IMR-90 (cell line): ENCODE measurements around the gene CWC27. TPM values are rescaled to one million over a fixed set of nuclear protein-coding genes. Genes with fewer than 3 reads are reported as not detected.

Experiments used
- ATAC-seq: fragments of 200-7000 bp; cut with Tn5 transposase; 2 replicates; pipeline ENCODE4 v1.9.1; 2020; ENCODE audit warnings: low read depth, mild to moderate bottlenecking, moderate library complexity
- BruUV-seq: library from RNA; stranded (reverse); fragments of 400-500 nt; replicated peaks from 2 replicates; lab custom pipeline; 2021; lab: Mats Ljungman, UMichigan
- CTCF ChIA-PET: fragments of 300-600 bp; formaldehyde crosslinking; extraction: SDS; loops from one replicate; lab custom pipeline; 2021; ENCODE audit warnings: antibody characterized with exemption; lab: Yijun Ruan, JAX
- POLR2A ChIA-PET: fragments of 300-600 bp; sonication (Branson Sonifier 250); formaldehyde crosslinking; loops from one replicate; lab custom pipeline; 2022; ENCODE audit warnings: antibody characterized with exemption; ENCODE audit not compliant: unreplicated experiment; lab: Charles Lee
- DNase-seq: peaks from one replicate; pipeline ENCODE4 v3.0.0; 2013
- H2AFZ ChIP-seq: replicated peaks from 2 replicates; pipeline ENCODE3; 2013; ENCODE audit warnings: low read length, mild to moderate bottlenecking; ENCODE audit not compliant: poor library complexity
- H2AK5ac ChIP-seq: 2 replicates; pipeline ENCODE4 v1.6.1; 2013; ENCODE audit warnings: low read depth, low read length, inconsistent platforms
- H2AK9ac ChIP-seq: replicated peaks from 2 replicates; pipeline ENCODE3; 2013; ENCODE audit warnings: mild to moderate bottlenecking, low read depth, low read length, moderate library complexity; ENCODE audit not compliant: poor library complexity
- H2BK120ac ChIP-seq: 2 replicates; pipeline ENCODE4 v1.6.1; 2013; ENCODE audit warnings: low read depth, low read length, inconsistent platforms
- H2BK15ac ChIP-seq: 3 replicates; pipeline ENCODE4 v1.6.1; 2013; ENCODE audit warnings: low read depth, low read length, inconsistent platforms
- H2BK20ac ChIP-seq: 2 replicates; pipeline ENCODE4 v1.6.1; 2013; ENCODE audit warnings: low read depth, mild to moderate bottlenecking, inconsistent platforms, low read length, moderate library complexity
- H2BK5ac ChIP-seq: 2 replicates; pipeline ENCODE4 v1.6.1; 2013; ENCODE audit warnings: mild to moderate bottlenecking, low read depth, low read length, inconsistent platforms; ENCODE audit not compliant: poor library complexity, severe bottlenecking
- H3K14ac ChIP-seq: replicated peaks from 2 replicates; pipeline ENCODE4 v1.6.1; 2013; ENCODE audit warnings: low read depth, low read length, inconsistent platforms
- H3K18ac ChIP-seq: 2 replicates; pipeline ENCODE4 v1.6.1; 2013; ENCODE audit warnings: low read depth, low read length, control low read depth
- H3K23ac ChIP-seq: 2 replicates; pipeline ENCODE4 v1.6.1; 2013; ENCODE audit warnings: low read depth, low read length, inconsistent platforms
- H3K27ac ChIP-seq: 2 replicates; pipeline ENCODE4 v1.5.1; 2013; ENCODE audit warnings: mild to moderate bottlenecking, control low read depth, low read length; ENCODE audit not compliant: insufficient read depth
- H3K27me3 ChIP-seq: 2 replicates; pipeline ENCODE4 v1.6.1; 2013; ENCODE audit warnings: low read length; ENCODE audit not compliant: control insufficient read depth, insufficient read depth
- H3K36me3 ChIP-seq: 2 replicates; pipeline ENCODE4 v1.6.1; 2013; ENCODE audit warnings: low read length, mixed read lengths; ENCODE audit not compliant: control insufficient read depth, insufficient read depth
- H3K4ac ChIP-seq: 2 replicates; pipeline ENCODE4 v1.6.1; 2013; ENCODE audit warnings: low read depth, low read length, inconsistent platforms
- H3K4me1 ChIP-seq: 2 replicates; pipeline ENCODE4 v1.6.1; 2013; ENCODE audit warnings: low read length, mixed read lengths; ENCODE audit not compliant: control insufficient read depth, insufficient read depth
- H3K4me2 ChIP-seq: 2 replicates; pipeline ENCODE4 v1.6.1; 2013; ENCODE audit warnings: low read depth, mild to moderate bottlenecking, control low read depth, low read length, moderate library complexity
- H3K4me3 ChIP-seq: 2 replicates; pipeline ENCODE4 v1.5.1; 2013; ENCODE audit warnings: low read depth, mild to moderate bottlenecking, control low read depth, low read length, moderate library complexity; ENCODE audit not compliant: insufficient read depth
- H3K56ac ChIP-seq: 2 replicates; pipeline ENCODE4 v1.6.1; 2013; ENCODE audit warnings: low read length, inconsistent platforms; ENCODE audit not compliant: insufficient read depth; ENCODE audit errors: extremely low read depth
- H3K79me1 ChIP-seq, 2 experiments: 2 replicates each; pipeline ENCODE4 v1.6.1; 2013; ENCODE audit warnings: low read length in 2 of 2, inconsistent platforms in 1 of 2, low read depth in 1 of 2
- H3K9ac ChIP-seq: 2 replicates; pipeline ENCODE4 v1.6.1; 2013; ENCODE audit warnings: low read depth, low read length, control low read depth
- H3K9me1 ChIP-seq: 2 replicates; pipeline ENCODE4 v1.6.1; 2013; ENCODE audit warnings: low read length, inconsistent platforms; ENCODE audit not compliant: insufficient read depth
- H3K9me3 ChIP-seq: 2 replicates; pipeline ENCODE4 v1.6.1; 2013; ENCODE audit warnings: low read length; ENCODE audit not compliant: control insufficient read depth, insufficient read depth
- H4K20me1 ChIP-seq: 2 replicates; pipeline ENCODE4 v1.6.1; 2013; ENCODE audit warnings: low read length, inconsistent platforms; ENCODE audit not compliant: insufficient read depth
- H4K5ac ChIP-seq: 2 replicates; pipeline ENCODE4 v1.6.1; 2013; ENCODE audit warnings: mild to moderate bottlenecking, low read depth, low read length, control low read depth
- H4K8ac ChIP-seq, 2 experiments: 2 replicates each; pipeline ENCODE4 v1.6.1; 2013; ENCODE audit warnings: low read depth in 2 of 2, low read length in 2 of 2, control low read depth in 1 of 2, inconsistent platforms in 1 of 2
- H4K91ac ChIP-seq: 2 replicates; pipeline ENCODE4 v1.6.1; 2013; ENCODE audit warnings: low read depth, low read length, inconsistent platforms; ENCODE audit not compliant: insufficient read depth
- BHLHE40 ChIP-seq: fragments of 150-350 bp; IDR thresholded peaks from 2 replicates; pipeline ENCODE4 v1.6.1; 2016; ENCODE audit warnings: mild to moderate bottlenecking, low read depth, low read length
- CEBPB ChIP-seq: IDR thresholded peaks from 2 replicates; pipeline ENCODE4 v1.6.1; 2012; ENCODE audit warnings: low read depth, low read length, improper control_type of control experiment
- CHD1 ChIP-seq: IDR thresholded peaks from 2 replicates; pipeline ENCODE4 v1.6.1; 2012; ENCODE audit warnings: low read depth, low read length, improper control_type of control experiment
- FOS ChIP-seq: fragments of 150-350 bp; IDR thresholded peaks from 2 replicates; pipeline ENCODE4 v1.6.1; 2016; ENCODE audit warnings: low read depth, low read length
- MAFK ChIP-seq: IDR thresholded peaks from 2 replicates; pipeline ENCODE4 v1.6.1; 2012; ENCODE audit warnings: low read depth, low read length, improper control_type of control experiment
- MAZ ChIP-seq: IDR thresholded peaks from 2 replicates; pipeline ENCODE4 v1.6.1; 2012; ENCODE audit warnings: low read depth, mild to moderate bottlenecking, low read length, improper control_type of control experiment, moderate library complexity, borderline replicate concordance
- NFE2L2 ChIP-seq: fragments of 150-350 bp; IDR thresholded peaks from 2 replicates; pipeline ENCODE4 v1.6.1; 2016; ENCODE audit warnings: low read depth, mild to moderate bottlenecking, low read length
- POLR2A ChIP-seq: IDR thresholded peaks from 2 replicates; pipeline ENCODE4 v1.6.1; 2012; ENCODE audit warnings: mild to moderate bottlenecking, low read depth, low read length
- RAD21 ChIP-seq: IDR thresholded peaks from 2 replicates; pipeline ENCODE4 v1.6.1; 2012; ENCODE audit warnings: low read length, improper control_type of control experiment
- RCOR1 ChIP-seq: IDR thresholded peaks from 2 replicates; pipeline ENCODE4 v1.6.1; 2012; ENCODE audit warnings: mild to moderate bottlenecking, low read length, improper control_type of control experiment; ENCODE audit not compliant: insufficient replicate concordance
- RFX5 ChIP-seq: IDR thresholded peaks from 2 replicates; pipeline ENCODE4 v1.8.0; 2012; ENCODE audit warnings: low read depth, mild to moderate bottlenecking, low read length, moderate library complexity
- SMC3 ChIP-seq: fragments of 150-350 bp; IDR thresholded peaks from 2 replicates; pipeline ENCODE4 v1.6.1; 2016; ENCODE audit warnings: low read depth, mild to moderate bottlenecking, antibody characterized with exemption, low read length, moderate library complexity
- WGBS, 2 experiments: methylation state at CpG; one replicate each; pipeline versions ENCODE4 v1.1.5 to v1.1.7; 2013; ENCODE audit warnings: missing lambda C conversion rate in 2 of 2; ENCODE audit not compliant: insufficient read length in 1 of 2; ENCODE audit errors: extremely low coverage in 2 of 2; 5-methylcytosine and 5-hydroxymethylcytosine counted together
- dilution Hi-C: fragments of 300-500 bp; cut with HindIII; formaldehyde crosslinking; loops from one replicate; pipeline ENCODE4 v1.14.3; 2018; ENCODE audit warnings: low sequenced_read_pairs; ENCODE audit not compliant: unreplicated experiment
- in situ Hi-C: fragments of 300-500 bp; cut with MboI; formaldehyde crosslinking; loops from 3 replicates; pipeline ENCODE4 v1.14.3; 2019; ENCODE audit warnings: low sequenced_read_pairs, inconsistent platforms, mixed read lengths
- intact Hi-C: fragments of 100-400 bp; cut with micrococcal nuclease; formaldehyde crosslinking; loops from 2 replicates; pipeline ENCODE4 v1.10.0; 2022
- polyA plus RNA-seq, 3 experiments: library from polyadenylated mRNA; depleted of rRNA; stranded (reverse); fragments of >200 nt; gene quantifications; 2 replicates each; pipeline ENCODE4 v1.2.3, GENCODE V29; 2012; ENCODE audit warnings: low replicate concordance in 1 of 3
- total RNA-seq: library from RNA; depleted of rRNA; stranded (reverse); fragments of >200 nt; gene quantifications from 2 replicates; pipeline ENCODE4 v1.2.3, GENCODE V29; 2012
- TF ChIP-seq, protein P1 (sequence below): fragments of 150-350 bp; IDR thresholded peaks from 2 replicates; pipeline ENCODE4 v1.6.1; 2017; ENCODE audit warnings: mild to moderate bottlenecking, antibody characterized with exemption, low read length, low read depth
- TF ChIP-seq, protein P2 (sequence below): conservative IDR thresholded peaks from 2 replicates; pipeline ENCODE4 v1.5.1; 2012; ENCODE audit warnings: mild to moderate bottlenecking, low read depth, low read length, improper control_type of control experiment

The CWC27 gene
- total and polyA plus RNA-seq, 2 of the 4 experiments (the other 2 are of a cell fraction), result 13.3 to 17.1 TPM

DNA sequence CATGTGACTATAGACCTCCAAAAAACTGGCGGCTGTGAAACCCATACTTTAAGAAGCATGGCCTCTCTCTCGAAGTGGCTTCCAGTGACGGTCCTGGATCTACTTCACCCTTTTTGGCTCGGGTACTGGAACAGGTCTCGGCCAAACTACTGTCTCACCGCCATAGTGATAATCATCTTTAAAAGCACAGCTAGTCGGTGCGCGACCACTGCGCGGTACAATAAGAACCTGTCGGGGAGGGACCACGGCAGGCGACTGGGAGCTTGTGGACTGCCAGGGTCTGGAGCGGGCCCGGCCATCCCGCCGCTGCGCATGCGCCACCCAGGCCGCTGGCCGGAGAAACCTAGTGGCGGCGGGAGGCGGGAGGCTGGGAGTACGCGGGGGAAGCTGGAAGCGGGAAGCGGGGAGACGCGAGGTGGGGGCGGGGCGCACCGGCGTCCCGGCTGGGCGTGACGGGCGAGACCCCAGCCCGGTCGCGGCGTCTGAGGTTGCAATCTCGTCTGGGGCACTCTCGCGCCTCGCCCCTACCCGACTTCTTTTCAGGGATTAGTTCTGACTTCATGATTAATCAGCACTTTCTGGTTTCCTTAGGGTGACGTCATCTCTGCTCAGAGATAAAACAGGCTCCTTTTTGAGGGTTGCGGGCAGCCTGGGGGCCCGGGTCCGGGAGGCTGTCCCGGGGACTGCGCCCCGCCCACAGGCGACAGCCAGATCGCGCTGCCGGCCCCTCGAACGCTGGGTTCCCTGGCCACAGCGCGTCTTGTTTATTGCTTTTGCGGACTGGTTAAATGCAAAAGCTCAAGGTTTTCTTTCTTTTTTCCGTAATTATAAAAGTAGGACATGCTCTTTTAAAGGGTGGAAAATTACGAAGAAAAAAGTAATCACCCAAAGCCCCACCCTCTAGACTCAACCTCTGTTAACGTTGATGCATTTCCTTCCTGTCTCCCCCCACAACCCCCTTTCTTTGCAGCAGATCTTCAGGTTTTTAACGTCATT, 266.8 kb downstream of the CWC27 start:
- in situ Hi-C loops, result no loop called here
- CTCF ChIA-PET, result no interaction called here
- WGBS, 2 experiments, result 11% methylated on average over 14 of the region's 68 CpGs; no CpG with 5 or more reads in 1 of the 2 experiments
- H3K27ac ChIP-seq, result peak overlapping the region; percentile 96
- no peaks in the 10 kb centered on the region for H4K20me1 ChIP-seq
- H2BK120ac ChIP-seq, result peak overlapping the region; percentile 92
- POLR2A ChIA-PET, result no interaction called here
- dilution Hi-C loops, result no loop called here
- intact Hi-C loops, result loop anchor here (1.0 to 5.0 kb wide), 2 partner anchors 167 to 447 kb away; no protein-coding TSS in a partner anchor
- peak overlapping the region; percentile 67; the same call in 1 of the 2 replicates for H2BK20ac ChIP-seq
- peak overlapping the region; percentile 86 for H2AK5ac ChIP-seq
- peak overlapping the region; percentile 65 for H3K23ac ChIP-seq
- BruUV-seq, result TSS peak; percentile 97
- H3K79me1 ChIP-seq, result peaks cover 0 to 14% of the 10 kb centered on the region in 2 experiments; a peak in 3 of 4 replicates
- H3K4me2 ChIP-seq, result peak overlapping the region; percentile 83
- H2BK15ac ChIP-seq, result peak overlapping the region; percentile 94; the same call in 2 of the 3 replicates
- no peaks in the 10 kb centered on the region for H3K36me3 ChIP-seq
- peak overlapping the region; percentile 91 for H3K9ac ChIP-seq
- no peaks in the 10 kb centered on the region for H3K9me3 ChIP-seq
- H3K4ac ChIP-seq, result peak overlapping the region; percentile 93
- peak overlapping the region; percentile 99 for H4K8ac ChIP-seq
- peak overlapping the region; percentile 90 for H2AFZ ChIP-seq
- peak overlapping the region; percentile 68 for H2AK9ac ChIP-seq
- H3K14ac ChIP-seq, result peak overlapping the region; percentile 92
- DNase-seq (peak; percentile 97), ATAC-seq (peak; percentile 91)
- peak overlapping the region; percentile 64 for H3K4me3 ChIP-seq
- no peaks in the 10 kb centered on the region for H3K27me3 ChIP-seq
- peaks cover 8% of the 10 kb centered on the region for H3K4me1 ChIP-seq
- peak overlapping the region; percentile 94 for H3K18ac ChIP-seq
- no peaks in the 10 kb centered on the region; the same call in 1 of the 2 replicates for H3K9me1 ChIP-seq
- H2BK5ac ChIP-seq, result peak overlapping the region; percentile 95
- H4K5ac ChIP-seq, result peak overlapping the region; percentile 100
- peak overlapping the region; percentile 94 for H3K56ac ChIP-seq
- H4K91ac ChIP-seq, result peak overlapping the region; percentile 98
- TF ChIP-seq FOS (peak; percentile 70), CEBPB (peak; percentile 44; the same call in 1 of the 2 replicates), RAD21 (no peak; the same call in 1 of the 2 replicates), RCOR1 (no peak), POLR2A (peak; percentile 88), MAFK (peak; percentile 92), SMC3 (no peak), BHLHE40 (0 out of 2 replicates have a peak, but pooled peaks have one; percentile 33), CHD1 (no peak), NFE2L2 (peak; percentile 88), MAZ (peak; percentile 68), RFX5 (no peak)
- TF ChIP-seq, protein P1, sequence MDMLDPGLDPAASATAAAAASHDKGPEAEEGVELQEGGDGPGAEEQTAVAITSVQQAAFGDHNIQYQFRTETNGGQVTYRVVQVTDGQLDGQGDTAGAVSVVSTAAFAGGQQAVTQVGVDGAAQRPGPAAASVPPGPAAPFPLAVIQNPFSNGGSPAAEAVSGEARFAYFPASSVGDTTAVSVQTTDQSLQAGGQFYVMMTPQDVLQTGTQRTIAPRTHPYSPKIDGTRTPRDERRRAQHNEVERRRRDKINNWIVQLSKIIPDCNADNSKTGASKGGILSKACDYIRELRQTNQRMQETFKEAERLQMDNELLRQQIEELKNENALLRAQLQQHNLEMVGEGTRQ, result 0 out of 2 replicates have a peak, but pooled peaks have one; percentile 2
- TF ChIP-seq, protein P2, sequence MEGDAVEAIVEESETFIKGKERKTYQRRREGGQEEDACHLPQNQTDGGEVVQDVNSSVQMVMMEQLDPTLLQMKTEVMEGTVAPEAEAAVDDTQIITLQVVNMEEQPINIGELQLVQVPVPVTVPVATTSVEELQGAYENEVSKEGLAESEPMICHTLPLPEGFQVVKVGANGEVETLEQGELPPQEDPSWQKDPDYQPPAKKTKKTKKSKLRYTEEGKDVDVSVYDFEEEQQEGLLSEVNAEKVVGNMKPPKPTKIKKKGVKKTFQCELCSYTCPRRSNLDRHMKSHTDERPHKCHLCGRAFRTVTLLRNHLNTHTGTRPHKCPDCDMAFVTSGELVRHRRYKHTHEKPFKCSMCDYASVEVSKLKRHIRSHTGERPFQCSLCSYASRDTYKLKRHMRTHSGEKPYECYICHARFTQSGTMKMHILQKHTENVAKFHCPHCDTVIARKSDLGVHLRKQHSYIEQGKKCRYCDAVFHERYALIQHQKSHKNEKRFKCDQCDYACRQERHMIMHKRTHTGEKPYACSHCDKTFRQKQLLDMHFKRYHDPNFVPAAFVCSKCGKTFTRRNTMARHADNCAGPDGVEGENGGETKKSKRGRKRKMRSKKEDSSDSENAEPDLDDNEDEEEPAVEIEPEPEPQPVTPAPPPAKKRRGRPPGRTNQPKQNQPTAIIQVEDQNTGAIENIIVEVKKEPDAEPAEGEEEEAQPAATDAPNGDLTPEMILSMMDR, result no peak
